Measurements from ENCODE around the gene CTXND1.

CTXND1 gene

DNA sequence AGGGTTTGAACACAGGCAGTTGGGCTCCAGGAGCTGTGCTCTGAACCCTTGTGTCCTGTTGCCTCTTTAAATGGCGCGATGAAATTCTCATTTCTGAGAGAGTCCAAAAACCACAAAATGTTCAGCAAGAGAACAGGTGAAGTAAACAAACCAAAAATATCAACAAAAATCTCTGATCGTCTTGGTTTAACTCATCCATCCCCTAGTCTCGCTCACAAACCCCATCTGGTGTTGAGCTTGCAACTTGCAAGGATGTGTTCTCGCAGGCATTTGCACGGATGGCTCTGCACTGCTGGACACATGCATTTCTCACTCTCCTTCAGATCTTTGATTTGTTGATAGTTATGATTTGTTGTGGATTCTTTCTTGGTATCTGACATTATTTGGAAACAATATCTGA lies 68.1 kb downstream of the CTXND1 start:
- H3K4me1 ChIP-seq (ENCODE audit: insufficient read depth, insufficient read length) = no peaks in the 10 kb centered on the region
- no peaks in the 10 kb centered on the region for H3K27me3 ChIP-seq (ENCODE audit: insufficient read depth, insufficient read length)
- H3K36me3 ChIP-seq (ENCODE audit: insufficient read depth, insufficient read length, low read length) = peaks cover 51% of the 10 kb centered on the region
- H3K9ac ChIP-seq (ENCODE audit: insufficient read length, low read depth) = no peak overlapping the region
- DNase-seq (ENCODE audit: low read depth, low spot score) = no peak
- TF ChIP-seq SUZ12 (IDR thresholded peaks at IDR 0.05; ENCODE audit: extremely low read depth, insufficient read depth, insufficient read length) (no peak), ZNF274 (IDR thresholded peaks at IDR 0.05; ENCODE audit: low read depth, low read length) (no peak), YY1 (IDR thresholded peaks at IDR 0.05; ENCODE audit: insufficient read depth, insufficient read length) (no peak)
- H3K9me3 ChIP-seq (ENCODE audit: insufficient read depth, low read length) = no peaks in the 10 kb centered on the region
- no peak overlapping the region for H3K4me3 ChIP-seq (ENCODE audit: insufficient read length, low read depth)

DNA sequence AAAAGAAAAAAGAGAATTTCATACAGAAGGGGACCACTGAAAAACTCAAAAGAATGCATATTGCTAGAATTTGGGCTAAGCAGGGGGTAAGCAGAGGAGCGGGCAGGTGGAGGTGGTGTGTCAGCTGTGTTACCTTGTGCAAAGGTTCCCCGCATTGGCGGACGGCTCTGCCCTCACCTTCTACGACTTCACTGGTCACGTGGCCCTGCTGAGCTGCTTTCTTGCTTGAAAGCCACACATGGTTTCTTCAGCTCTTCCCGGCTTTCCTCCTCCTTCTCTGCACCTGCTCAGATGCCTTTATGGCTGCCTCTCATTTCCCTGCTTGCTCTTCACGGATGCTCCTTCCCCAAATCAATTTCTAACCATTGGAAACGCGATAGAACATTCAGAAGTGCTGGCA lies 68.7 kb downstream of the CTXND1 start:
- no peaks in the 10 kb centered on the region for H3K9me3 ChIP-seq (ENCODE audit: insufficient read depth, low read length)
- DNase-seq (ENCODE audit: low read depth, low spot score) = no peak
- H3K36me3 ChIP-seq (ENCODE audit: insufficient read depth, insufficient read length, low read length) = peaks cover 51% of the 10 kb centered on the region
- no peaks in the 10 kb centered on the region for H3K4me1 ChIP-seq (ENCODE audit: insufficient read depth, insufficient read length)
- TF ChIP-seq ZNF274 (IDR thresholded peaks at IDR 0.05; ENCODE audit: low read depth, low read length) (no peak), YY1 (IDR thresholded peaks at IDR 0.05; ENCODE audit: insufficient read depth, insufficient read length) (no peak), SUZ12 (IDR thresholded peaks at IDR 0.05; ENCODE audit: extremely low read depth, insufficient read depth, insufficient read length) (no peak)
- H3K9ac ChIP-seq (ENCODE audit: insufficient read length, low read depth) = no peak overlapping the region
- H3K4me3 ChIP-seq (ENCODE audit: insufficient read length, low read depth) = no peak overlapping the region
- no peaks in the 10 kb centered on the region for H3K27me3 ChIP-seq (ENCODE audit: insufficient read depth, insufficient read length)

DNA sequence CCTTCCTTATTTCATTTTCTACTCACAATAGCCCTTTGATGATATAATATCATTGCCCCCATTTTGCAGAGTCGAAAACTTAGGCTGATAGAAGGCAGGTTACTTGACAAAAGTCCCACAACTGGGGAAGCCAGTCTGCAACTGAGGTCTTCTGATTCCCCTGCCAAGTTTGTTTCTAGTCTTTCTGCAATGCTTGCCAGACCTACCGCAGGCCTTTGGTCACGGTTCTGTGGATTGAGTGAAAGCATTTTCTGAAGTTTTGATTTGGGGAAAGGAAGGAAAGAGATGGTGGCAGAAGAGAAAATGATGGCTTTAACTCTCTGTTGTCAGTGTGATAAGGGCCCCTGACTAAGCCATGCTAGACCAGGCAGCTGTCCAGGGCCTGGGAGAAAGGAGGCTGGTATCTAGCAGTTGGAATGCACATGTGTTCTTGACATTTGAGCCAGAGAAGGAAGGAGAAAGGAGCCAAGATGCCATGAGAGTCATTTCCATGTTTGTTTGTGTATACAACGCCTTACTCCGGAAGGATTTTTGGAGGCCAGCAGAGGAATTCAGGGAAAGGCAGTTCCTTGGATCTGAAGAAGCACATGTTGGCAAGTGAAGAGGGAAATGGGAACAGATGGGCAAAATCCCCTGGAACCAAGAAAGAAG lies 69.3 kb downstream of the CTXND1 start:
- Histone ChIP-seq H3K9ac (ENCODE audit: insufficient read length, low read depth) (no peak overlapping the region), H3K36me3 (ENCODE audit: insufficient read depth, insufficient read length, low read length) (peaks cover 51% of the 10 kb centered on the region), H3K4me1 (ENCODE audit: insufficient read depth, insufficient read length) (no peaks in the 10 kb centered on the region), H3K4me3 (ENCODE audit: insufficient read length, low read depth) (no peak overlapping the region), H3K27me3 (ENCODE audit: insufficient read depth, insufficient read length) (no peaks in the 10 kb centered on the region), H3K9me3 (ENCODE audit: insufficient read depth, low read length) (no peaks in the 10 kb centered on the region)
- TF ChIP-seq YY1 (IDR thresholded peaks at IDR 0.05; ENCODE audit: insufficient read depth, insufficient read length) (no peak), SUZ12 (IDR thresholded peaks at IDR 0.05; ENCODE audit: extremely low read depth, insufficient read depth, insufficient read length) (no peak), ZNF274 (IDR thresholded peaks at IDR 0.05; ENCODE audit: low read depth, low read length) (no peak)
- DNase-seq (ENCODE audit: low read depth, low spot score) = no peak

DNA sequence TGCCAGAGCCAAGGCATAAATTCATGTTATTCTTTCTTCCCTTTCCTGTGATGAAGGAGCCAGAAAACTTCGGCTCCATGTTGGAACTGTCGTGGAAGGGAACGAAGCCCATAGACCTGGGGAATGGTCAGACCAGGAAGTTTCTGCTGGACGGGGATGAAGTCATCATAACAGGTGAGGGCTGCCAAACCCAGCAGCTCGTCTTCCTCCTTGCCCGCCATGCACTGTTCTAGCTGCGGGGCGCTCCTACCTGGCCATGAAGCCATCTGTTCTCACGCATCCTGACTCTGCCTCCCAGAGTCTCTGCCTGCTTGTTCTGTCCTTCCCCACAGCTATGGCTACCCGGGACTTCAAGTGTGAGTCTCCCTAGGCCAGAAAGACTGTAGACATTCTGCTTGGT lies 71.0 kb downstream of the CTXND1 start:
- Histone ChIP-seq H3K9me3 (ENCODE audit: insufficient read depth, low read length) (no peaks in the 10 kb centered on the region), H3K4me1 (ENCODE audit: insufficient read depth, insufficient read length) (no peaks in the 10 kb centered on the region), H3K36me3 (ENCODE audit: insufficient read depth, insufficient read length, low read length) (peaks cover 44% of the 10 kb centered on the region), H3K4me3 (ENCODE audit: insufficient read length, low read depth) (no peak overlapping the region), H3K27me3 (ENCODE audit: insufficient read depth, insufficient read length) (no peaks in the 10 kb centered on the region), H3K9ac (ENCODE audit: insufficient read length, low read depth) (no peak overlapping the region)
- TF ChIP-seq ZNF274 (IDR thresholded peaks at IDR 0.05; ENCODE audit: low read depth, low read length) (no peak), YY1 (IDR thresholded peaks at IDR 0.05; ENCODE audit: insufficient read depth, insufficient read length) (no peak), SUZ12 (IDR thresholded peaks at IDR 0.05; ENCODE audit: extremely low read depth, insufficient read depth, insufficient read length) (no peak)
- no peak for DNase-seq (ENCODE audit: low read depth, low spot score)

DNA sequence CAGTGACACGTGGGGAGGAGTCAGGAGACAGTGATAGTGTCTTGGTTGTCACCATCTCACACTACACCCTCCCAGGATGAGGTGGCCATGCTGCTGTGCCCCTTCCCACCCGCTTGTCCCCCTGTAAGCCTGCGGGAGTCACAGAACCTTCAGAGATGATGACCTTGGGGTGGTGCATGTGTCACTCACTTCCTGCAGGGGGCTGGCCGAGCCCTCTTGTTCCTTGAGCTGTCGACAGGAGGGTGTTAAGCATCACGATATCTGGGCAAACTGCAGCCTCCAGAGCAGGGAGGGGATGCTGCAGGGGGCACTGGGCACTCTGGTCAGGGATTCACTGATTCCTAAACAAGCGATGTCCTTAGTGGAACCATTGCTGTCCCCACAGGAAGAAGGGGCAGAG lies 71.5 kb downstream of the CTXND1 start:
- DNase-seq (ENCODE audit: low read depth, low spot score) = no peak
- no peaks in the 10 kb centered on the region for H3K4me1 ChIP-seq (ENCODE audit: insufficient read depth, insufficient read length)
- no peak overlapping the region for H3K9ac ChIP-seq (ENCODE audit: insufficient read length, low read depth)
- TF ChIP-seq ZNF274 (IDR thresholded peaks at IDR 0.05; ENCODE audit: low read depth, low read length) (no peak), YY1 (IDR thresholded peaks at IDR 0.05; ENCODE audit: insufficient read depth, insufficient read length) (no peak), SUZ12 (IDR thresholded peaks at IDR 0.05; ENCODE audit: extremely low read depth, insufficient read depth, insufficient read length) (no peak)
- H3K36me3 ChIP-seq (ENCODE audit: insufficient read depth, insufficient read length, low read length) = peaks cover 44% of the 10 kb centered on the region
- no peaks in the 10 kb centered on the region for H3K9me3 ChIP-seq (ENCODE audit: insufficient read depth, low read length)
- no peak overlapping the region for H3K4me3 ChIP-seq (ENCODE audit: insufficient read length, low read depth)
- no peaks in the 10 kb centered on the region for H3K27me3 ChIP-seq (ENCODE audit: insufficient read depth, insufficient read length)

DNA sequence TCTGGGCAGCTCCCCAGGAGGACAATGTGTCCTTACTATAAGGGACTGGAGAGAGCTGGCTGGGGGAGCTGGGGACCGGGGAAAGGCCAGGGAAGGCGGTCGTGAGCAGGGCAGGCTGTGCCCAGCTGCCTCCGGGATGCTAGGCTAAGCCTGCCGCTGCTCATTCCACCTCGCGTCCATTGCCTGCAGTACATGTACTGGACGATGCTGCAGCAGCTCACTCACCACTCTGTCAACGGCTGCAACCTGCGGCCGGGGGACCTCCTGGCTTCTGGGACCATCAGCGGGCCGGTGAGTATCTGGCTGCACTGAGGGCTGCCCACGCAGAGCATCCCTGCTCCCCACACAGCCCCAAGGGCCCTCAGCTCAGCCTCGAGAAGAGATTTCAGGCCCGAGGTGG lies 72.1 kb downstream of the CTXND1 start:
- Histone ChIP-seq H3K4me3 (ENCODE audit: insufficient read length, low read depth) (no peak overlapping the region), H3K27me3 (ENCODE audit: insufficient read depth, insufficient read length) (no peaks in the 10 kb centered on the region), H3K36me3 (ENCODE audit: insufficient read depth, insufficient read length, low read length) (peaks cover 46% of the 10 kb centered on the region), H3K9me3 (ENCODE audit: insufficient read depth, low read length) (no peaks in the 10 kb centered on the region), H3K9ac (ENCODE audit: insufficient read length, low read depth) (no peak overlapping the region), H3K4me1 (ENCODE audit: insufficient read depth, insufficient read length) (no peaks in the 10 kb centered on the region)
- no peak for TF ChIP-seq SUZ12 (IDR thresholded peaks at IDR 0.05; ENCODE audit: extremely low read depth, insufficient read depth, insufficient read length)
- TF ChIP-seq YY1 (IDR thresholded peaks at IDR 0.05; ENCODE audit: insufficient read depth, insufficient read length) = no peak
- TF ChIP-seq ZNF274 (IDR thresholded peaks at IDR 0.05; ENCODE audit: low read depth, low read length) = no peak
- DNase-seq (ENCODE audit: low read depth, low spot score) = no peak

DNA sequence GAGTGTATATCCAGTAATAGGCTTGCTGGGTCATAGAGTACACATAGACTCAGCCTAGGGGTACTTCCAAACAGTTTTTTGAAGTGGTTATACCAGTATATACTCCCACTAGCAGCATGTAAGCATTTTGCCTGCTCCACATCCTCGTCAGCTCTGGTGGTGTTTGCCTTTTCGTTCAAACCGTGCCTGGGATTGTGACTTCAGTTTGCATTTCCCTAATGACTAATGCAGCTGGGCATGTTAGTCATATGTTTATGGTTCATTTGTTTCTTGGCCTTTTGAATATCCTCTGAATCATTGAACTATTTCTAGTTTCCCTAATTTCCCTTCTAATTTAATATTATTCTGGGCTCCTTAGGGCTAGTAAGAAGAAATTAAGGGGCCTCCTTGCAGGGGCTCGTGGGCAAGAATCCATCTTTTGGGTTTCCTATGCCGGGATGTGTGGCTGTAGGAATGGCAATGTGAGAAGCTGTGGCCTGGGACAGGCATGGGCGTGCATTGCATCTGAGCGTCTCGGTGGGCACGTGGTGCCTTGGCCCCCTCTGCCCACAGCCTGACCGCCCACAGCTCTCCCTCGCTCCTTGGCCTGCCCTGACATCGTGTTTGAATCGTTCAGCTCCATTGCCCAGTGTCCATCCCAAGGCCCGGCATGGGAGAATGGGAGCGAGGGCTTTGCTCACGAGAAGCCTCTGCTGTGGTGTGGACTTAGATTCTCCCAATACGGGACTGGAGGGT lies 72.8 kb downstream of the CTXND1 start:
- Histone ChIP-seq H3K4me1 (ENCODE audit: insufficient read depth, insufficient read length) (no peaks in the 10 kb centered on the region), H3K36me3 (ENCODE audit: insufficient read depth, insufficient read length, low read length) (peaks cover 44% of the 10 kb centered on the region), H3K9ac (ENCODE audit: insufficient read length, low read depth) (no peak overlapping the region), H3K27me3 (ENCODE audit: insufficient read depth, insufficient read length) (no peaks in the 10 kb centered on the region), H3K4me3 (ENCODE audit: insufficient read length, low read depth) (no peak overlapping the region), H3K9me3 (ENCODE audit: insufficient read depth, low read length) (no peaks in the 10 kb centered on the region)
- DNase-seq (ENCODE audit: low read depth, low spot score) = no peak
- TF ChIP-seq YY1 (IDR thresholded peaks at IDR 0.05; ENCODE audit: insufficient read depth, insufficient read length) (no peak), SUZ12 (IDR thresholded peaks at IDR 0.05; ENCODE audit: extremely low read depth, insufficient read depth, insufficient read length) (no peak), ZNF274 (IDR thresholded peaks at IDR 0.05; ENCODE audit: low read depth, low read length) (no peak)

Data from NT2/D1 (cell line).